H9 (cell line): Measurements from ENCODE around the gene IL6R. TPM values are rescaled to one million over a fixed set of nuclear protein-coding genes. Genes with fewer than 3 reads are reported as not detected.

Source experiments
- DNase-seq: peaks from one replicate; pipeline ENCODE4 v3.0.0-alpha.2; 2017
- H2AFZ ChIP-seq: one replicate; pipeline ENCODE4 v1.6.1; 2013; ENCODE audit warnings: mild to moderate bottlenecking, low read length, control low read depth, moderate library complexity
- H2AK5ac ChIP-seq: 2 replicates; pipeline ENCODE4 v1.6.1; 2013; ENCODE audit warnings: low read length, control low read depth, mixed read lengths; ENCODE audit not compliant: insufficient read length
- H2BK120ac ChIP-seq: one replicate; pipeline ENCODE4 v1.6.1; 2013; ENCODE audit warnings: low read depth, mild to moderate bottlenecking, low read length, control low read depth, inconsistent platforms; ENCODE audit not compliant: poor library complexity, severe bottlenecking
- H2BK12ac ChIP-seq: 2 replicates; pipeline ENCODE4 v1.6.1; 2013; ENCODE audit warnings: low read length, control low read depth, mixed read lengths, low read depth; ENCODE audit not compliant: insufficient read length
- H2BK15ac ChIP-seq: 2 replicates; pipeline ENCODE4 v1.6.1; 2013; ENCODE audit warnings: low read depth, low read length, control low read depth
- H2BK20ac ChIP-seq: one replicate; pipeline ENCODE4 v1.6.1; 2013; ENCODE audit warnings: low read depth, mild to moderate bottlenecking, low read length, control low read depth, inconsistent platforms; ENCODE audit not compliant: poor library complexity, severe bottlenecking
- H2BK5ac ChIP-seq: 2 replicates; pipeline ENCODE4 v1.6.1; 2013; ENCODE audit warnings: low read length, control low read depth, mixed read lengths; ENCODE audit not compliant: insufficient read length
- H3K14ac ChIP-seq: 2 replicates; pipeline ENCODE4 v1.6.1; 2013; ENCODE audit warnings: low read length, control low read depth; ENCODE audit not compliant: insufficient read depth
- H3K18ac ChIP-seq: 2 replicates; pipeline ENCODE4 v1.6.1; 2013; ENCODE audit warnings: low read depth, mild to moderate bottlenecking, mixed read lengths, low read length, control low read depth; ENCODE audit not compliant: insufficient read length
- H3K23ac ChIP-seq: 2 replicates; pipeline ENCODE4 v1.6.1; 2013; ENCODE audit warnings: low read length, control low read depth, mixed read lengths, low read depth; ENCODE audit not compliant: insufficient read length
- H3K23me2 ChIP-seq: 2 replicates; pipeline ENCODE4 v1.6.1; 2013; ENCODE audit warnings: low read depth, mild to moderate bottlenecking, mixed read lengths, low read length, control low read depth; ENCODE audit not compliant: insufficient read length, poor library complexity, severe bottlenecking
- H3K27ac ChIP-seq: 2 replicates; pipeline ENCODE4 v1.5.1; 2013; ENCODE audit warnings: low read length, control low read depth, mixed read lengths, low read depth; ENCODE audit not compliant: insufficient read length
- H3K27me3 ChIP-seq: 2 replicates; pipeline ENCODE4 v1.6.1; 2013; ENCODE audit warnings: low read length, control low read depth, inconsistent platforms; ENCODE audit not compliant: insufficient read depth
- H3K4ac ChIP-seq: 2 replicates; pipeline ENCODE4 v1.6.1; 2013; ENCODE audit warnings: low read depth, mild to moderate bottlenecking, control low read depth, inconsistent platforms, low read length, moderate library complexity
- H3K4me1 ChIP-seq: 2 replicates; pipeline ENCODE4 v1.6.1; 2013; ENCODE audit warnings: low read length, control low read depth, inconsistent platforms; ENCODE audit not compliant: insufficient read depth
- H3K4me2 ChIP-seq: 2 replicates; pipeline ENCODE4 v1.6.1; 2013; ENCODE audit warnings: low read length, control low read depth, mixed read lengths; ENCODE audit not compliant: insufficient read length, insufficient read depth
- H3K56ac ChIP-seq: 2 replicates; pipeline ENCODE4 v1.6.1; 2013; ENCODE audit warnings: low read depth, mild to moderate bottlenecking, mixed read lengths, low read length, control low read depth; ENCODE audit not compliant: insufficient read length
- H3K79me1 ChIP-seq: 2 replicates; pipeline ENCODE4 v1.6.1; 2013; ENCODE audit warnings: low read depth, mild to moderate bottlenecking, moderate library complexity, low read length, control low read depth, inconsistent platforms; ENCODE audit not compliant: insufficient read depth, poor library complexity, severe bottlenecking
- H3K79me2 ChIP-seq: 2 replicates; pipeline ENCODE4 v1.6.1; 2013; ENCODE audit warnings: low read length, control low read depth, inconsistent platforms; ENCODE audit not compliant: insufficient read depth
- H3K9ac ChIP-seq: 2 replicates; pipeline ENCODE4 v1.6.1; 2013; ENCODE audit warnings: low read length, control low read depth, mixed read lengths; ENCODE audit not compliant: insufficient read length; ENCODE audit errors: extremely low read depth
- H3K9me3 ChIP-seq: one replicate; pipeline ENCODE4 v1.6.1; 2013; ENCODE audit warnings: low read depth, low read length, inconsistent platforms; ENCODE audit not compliant: control insufficient read depth
- H3T11ph ChIP-seq: one replicate; pipeline ENCODE4 v1.6.1; 2013; ENCODE audit warnings: mild to moderate bottlenecking, low read length, control low read depth, inconsistent platforms
- H4K20me1 ChIP-seq: one replicate; pipeline ENCODE4 v1.6.1; 2013; ENCODE audit not compliant: control insufficient read depth, insufficient read length, insufficient read depth
- H4K5ac ChIP-seq: 2 replicates; pipeline ENCODE4 v1.6.1; 2013; ENCODE audit warnings: low read depth, mild to moderate bottlenecking, mixed read lengths, low read length, control low read depth; ENCODE audit not compliant: insufficient read length
- H4K8ac ChIP-seq: replicated peaks from 2 replicates; pipeline ENCODE4 v1.6.1; 2013; ENCODE audit warnings: low read length, control low read depth, mixed read lengths, low read depth; ENCODE audit not compliant: insufficient read length
- H4K91ac ChIP-seq: 2 replicates; pipeline ENCODE4 v1.6.1; 2013; ENCODE audit warnings: low read depth, mild to moderate bottlenecking, moderate library complexity, mixed read lengths, low read length, control low read depth; ENCODE audit not compliant: insufficient read length
- H3K27ac Mint-ChIP-seq, 3 experiments: 2 replicates in 2 of 3; 3 replicates in 1 of 3; pipeline ENCODE4 v1.8.0; 2020 to 2021; ENCODE audit warnings: mixed read lengths in 3 of 3, mild to moderate bottlenecking in 1 of 3, moderate library complexity in 1 of 3
- H3K27me3 Mint-ChIP-seq: 2 replicates; pipeline ENCODE4 v1.8.0; 2021; ENCODE audit warnings: low read depth, mild to moderate bottlenecking, moderate library complexity, mixed read lengths
- H3K36me3 Mint-ChIP-seq, 3 experiments: 2 replicates in 2 of 3; 3 replicates in 1 of 3; pipeline ENCODE4 v1.8.0; 2020 to 2021; ENCODE audit warnings: low read depth in 3 of 3, mixed read lengths in 3 of 3; ENCODE audit not compliant: insufficient read depth in 1 of 3
- H3K4me1 Mint-ChIP-seq, 2 experiments: 2 replicates each; pipeline ENCODE4 v1.8.0; 2020; ENCODE audit warnings: mixed read lengths in 2 of 2
- H3K4me3 Mint-ChIP-seq, 2 experiments: 2 replicates in 1 of 2; 3 replicates in 1 of 2; pipeline ENCODE4 v1.8.0; 2020 to 2021; ENCODE audit warnings: mild to moderate bottlenecking in 2 of 2, mixed read lengths in 2 of 2, moderate library complexity in 1 of 2
- H3K9me3 Mint-ChIP-seq, 2 experiments: 2 replicates in 1 of 2; 3 replicates in 1 of 2; pipeline ENCODE4 v1.8.0; 2020; ENCODE audit warnings: mild to moderate bottlenecking in 2 of 2, mixed read lengths in 2 of 2, moderate library complexity in 1 of 2
- CTCF ChIP-seq: fragments of 200-600 bp; sonication (generic); conservative IDR thresholded peaks from 3 replicates; pipeline ENCODE4 v1.8.0; 2021; ENCODE audit warnings: antibody characterized with exemption, mild to moderate bottlenecking
- WGBS: extraction: QIAGEN DNeasy Blood & Tissue Kit; methylation state at CpG from one replicate; pipeline ENCODE4 v1.1.7; 2013; ENCODE audit warnings: missing lambda C conversion rate, low lambda C conversion rate, mixed read lengths; ENCODE audit not compliant: insufficient read length; ENCODE audit errors: extremely low coverage; 5-methylcytosine and 5-hydroxymethylcytosine counted together
- total RNA-seq: library from RNA; stranded (reverse); gene quantifications from 2 replicates; pipeline ENCODE4 v1.2.1, GENCODE V29; 2021

The IL6R gene
- total RNA-seq, 1 experiment from 2014 or later, result 1.7 TPM

- no CpG with 5 or more reads among the region's 4 CpGs for WGBS
- Histone ChIP-seq H3K79me1 (no peaks in the 10 kb centered on the region), H2BK120ac (no peak overlapping the region), H3K23me2 (peaks cover 4% of the 10 kb centered on the region), H4K5ac (no peak overlapping the region), H4K91ac (no peak overlapping the region), H3K56ac (no peak overlapping the region), H3T11ph (no peak overlapping the region), H3K9ac (no peak overlapping the region), H3K18ac (no peak overlapping the region), H2BK15ac (no peak overlapping the region), H3K9me3 (no peaks in the 10 kb centered on the region), H3K4me1 (no peaks in the 10 kb centered on the region; the same call in 1 of the 2 replicates), H2BK20ac (no peak overlapping the region), H2AK5ac (no peak overlapping the region), H3K4me2 (no peak overlapping the region), H2BK12ac (no peak overlapping the region), H3K27ac (no peak overlapping the region), H2BK5ac (no peak overlapping the region), H3K27me3 (no peaks in the 10 kb centered on the region; the same call in 1 of the 2 replicates), H3K14ac (no peak overlapping the region), H2AFZ (no peak overlapping the region), H4K8ac (no peak overlapping the region), H3K79me2 (no peaks in the 10 kb centered on the region), H3K4ac (no peak overlapping the region), H3K23ac (no peak overlapping the region), H4K20me1 (no peaks in the 10 kb centered on the region)
- H3K4me3 Mint-ChIP-seq, result no peak overlapping the region
- no peak for DNase-seq
- H3K27me3 Mint-ChIP-seq, result peaks cover 27% of the 10 kb centered on the region
- H3K36me3 Mint-ChIP-seq, result no peaks in the 10 kb centered on the region; a peak in 1 of 7 replicates
- peaks cover 5 to 7% of the 10 kb centered on the region in 2 experiments; a peak in 3 of 5 replicates for H3K9me3 Mint-ChIP-seq
- TF ChIP-seq CTCF, result no peak
- H3K27ac Mint-ChIP-seq, result no peak overlapping the region
- H3K4me1 Mint-ChIP-seq, result peaks cover 6 to 14% of the 10 kb centered on the region in 2 experiments; a peak in 3 of 4 replicates
These were observed 4.8 kb upstream of the IL6R start for GRCh38 chr1:154400381-154400801.
